ENCODE results near the gene SLC25A44. TPM values are rescaled to one million over a fixed set of nuclear protein-coding genes. Genes with fewer than 3 reads are reported as not detected.

Gene SLC25A44
- total and polyA plus RNA-seq, 2 experiments from 2014 or later = 9.2 to 13.8 TPM

- H3K27me3 ChIP-seq = no peaks in the 10 kb centered on the region
- no peak overlapping the region for H3K27ac ChIP-seq
- TF ChIP-seq CTCF (IDR thresholded peaks at IDR 0.05; ENCODE audit: low read depth, low read length) = no peak
- H3K36me3 ChIP-seq = peaks cover 7% of the 10 kb centered on the region
- H3K9me3 ChIP-seq (ENCODE audit: low read depth) = no peaks in the 10 kb centered on the region
- DNase-seq (ENCODE audit: low read depth in 1 of 2, low spot score in 1 of 2) = peak in 1 of 2 donors; percentile 40
- no peak overlapping the region for H3K4me3 ChIP-seq
- H3K4me1 ChIP-seq (ENCODE audit: low read depth) = no peaks in the 10 kb centered on the region
These were observed 10.8 kb downstream of the SLC25A44 start for GRCh38 chr1:156204686-156205085.

- Histone ChIP-seq H3K4me1 (ENCODE audit: low read depth) (peaks cover 4% of the 10 kb centered on the region), H3K36me3 (peaks cover 3% of the 10 kb centered on the region), H3K4me3 (no peak overlapping the region), H3K27me3 (no peaks in the 10 kb centered on the region), H3K27ac (no peak overlapping the region), H3K9me3 (ENCODE audit: low read depth) (no peaks in the 10 kb centered on the region)
- TF ChIP-seq CTCF (IDR thresholded peaks at IDR 0.05; ENCODE audit: low read depth, low read length) = no peak
- no peak for DNase-seq (ENCODE audit: low read depth in 1 of 2, low spot score in 1 of 2)
These were observed 17.3 kb downstream of the SLC25A44 start for GRCh38 chr1:156211243-156211642.

GRCh38 chr1:156212130-156212529, 18.2 kb downstream of the SLC25A44 start:
- Histone ChIP-seq H3K27ac (peak overlapping the region; percentile 98), H3K4me3 (peak overlapping the region; percentile 48), H3K9me3 (ENCODE audit: low read depth) (no peaks in the 10 kb centered on the region), H3K36me3 (peaks cover 3% of the 10 kb centered on the region), H3K4me1 (ENCODE audit: low read depth) (peaks cover 4% of the 10 kb centered on the region), H3K27me3 (no peaks in the 10 kb centered on the region)
- no peak for DNase-seq (ENCODE audit: low read depth in 1 of 2, low spot score in 1 of 2)
- TF ChIP-seq CTCF (IDR thresholded peaks at IDR 0.05; ENCODE audit: low read depth, low read length) = no peak

- no peak for TF ChIP-seq CTCF (IDR thresholded peaks at IDR 0.05; ENCODE audit: low read depth, low read length)
- H3K4me3 ChIP-seq = peak within 1 kb of the TSS; percentile 48
- DNase-seq (ENCODE audit: low read depth in 1 of 2, low spot score in 1 of 2) = peak; percentile 97
- H3K36me3 ChIP-seq = peaks cover 1% of the 10 kb centered on the region
- H3K9me3 ChIP-seq (ENCODE audit: low read depth) = no peaks in the 10 kb centered on the region
- no peaks in the 10 kb centered on the region for H3K27me3 ChIP-seq
- H3K4me1 ChIP-seq (ENCODE audit: low read depth) = peaks cover 4% of the 10 kb centered on the region
- peak within 1 kb of the TSS; percentile 98 for H3K27ac ChIP-seq
These were observed 19.1 kb downstream of the SLC25A44 start, which contains the start of gene PMF1 for GRCh38 chr1:156212833-156213643. Gene PMF1 (plus strand): TSS chr1:156213007. CDS start chr1:156213016, 9 bp downstream.

GRCh38 chr1:156213644-156213966, 19.7 kb downstream of the SLC25A44 start:
- TF ChIP-seq CTCF (IDR thresholded peaks at IDR 0.05; ENCODE audit: low read depth, low read length) = no peak
- no peak for DNase-seq (ENCODE audit: low read depth in 1 of 2, low spot score in 1 of 2)
- Histone ChIP-seq H3K9me3 (ENCODE audit: low read depth) (no peaks in the 10 kb centered on the region), H3K36me3 (no peaks in the 10 kb centered on the region), H3K4me1 (ENCODE audit: low read depth) (peaks cover 4% of the 10 kb centered on the region), H3K4me3 (peak overlapping the region; percentile 48), H3K27me3 (no peaks in the 10 kb centered on the region), H3K27ac (peak overlapping the region; percentile 98)
